NCI-H82 (cell line): ENCODE results near the gene PRXL2C.
"Not testable (repeated sequence)": the region's sequence is repeated elsewhere in the genome, so short reads cannot be mapped to it uniquely, and the experiment has no call there.

Experiments
- DNase-seq: peaks from one replicate; lab custom pipeline; 2025; lab: John Stamatoyannopoulos, UW

Gene PRXL2C

GRCh38 chr9:96655198-96655851 lies at the start of gene PRXL2C:
PRXL2C (minus strand) TSS chr9:96655317; CDS start chr9:96655281, 36 bp downstream.
- peak; percentile 61 for DNase-seq

GRCh38 chr9:96700721-96701375 lies 45.7 kb upstream of the PRXL2C start:
- not testable (repeated sequence) for DNase-seq

GRCh38 chr9:96691326-96691725 lies 36.2 kb upstream of the PRXL2C start:
- peak; percentile 32 for DNase-seq

GRCh38 chr9:96688745-96689464 lies 33.8 kb upstream of the PRXL2C start:
- no peak for DNase-seq

- DNase-seq: no peak
These were observed 33.1 kb upstream of the PRXL2C start for GRCh38 chr9:96688187-96688586.

- no peak for DNase-seq
These were observed 31.7 kb upstream of the PRXL2C start for GRCh38 chr9:96686638-96687335.

GRCh38 chr9:96680812-96681499 lies 25.8 kb upstream of the PRXL2C start:
- peak; percentile 45 for DNase-seq

- no peak for DNase-seq
These were observed 19.9 kb upstream of the PRXL2C start for GRCh38 chr9:96674906-96675538.

- DNase-seq: not testable (repeated sequence)
These were observed 18.7 kb upstream of the PRXL2C start for GRCh38 chr9:96673786-96674185.

GRCh38 chr9:96668868-96669534 lies 13.9 kb upstream of the PRXL2C start:
- DNase-seq: no peak

GRCh38 chr9:96667363-96667728 lies 12.2 kb upstream of the PRXL2C start:
- DNase-seq: no peak

GRCh38 chr9:96666653-96667362 lies 11.7 kb upstream of the PRXL2C start:
- DNase-seq: peak; percentile 33

- no peak for DNase-seq
These were observed 10.7 kb upstream of the PRXL2C start for GRCh38 chr9:96665789-96666188.

GRCh38 chr9:96663506-96664120 lies 8.5 kb upstream of the PRXL2C start:
- no peak for DNase-seq

- no peak for DNase-seq
These were observed 6.6 kb upstream of the PRXL2C start for GRCh38 chr9:96661711-96662110.

- no peak for DNase-seq
These were observed 5.7 kb upstream of the PRXL2C start for GRCh38 chr9:96660692-96661248.

- DNase-seq: peak; percentile 61
These were observed 493 bp downstream of the PRXL2C start for GRCh38 chr9:96654450-96655197.

GRCh38 chr9:96651626-96652025 lies 3.5 kb downstream of the PRXL2C start:
- DNase-seq: no peak
